ENCODE data around the gene CEACAM3.

Gene CEACAM3

DNA sequence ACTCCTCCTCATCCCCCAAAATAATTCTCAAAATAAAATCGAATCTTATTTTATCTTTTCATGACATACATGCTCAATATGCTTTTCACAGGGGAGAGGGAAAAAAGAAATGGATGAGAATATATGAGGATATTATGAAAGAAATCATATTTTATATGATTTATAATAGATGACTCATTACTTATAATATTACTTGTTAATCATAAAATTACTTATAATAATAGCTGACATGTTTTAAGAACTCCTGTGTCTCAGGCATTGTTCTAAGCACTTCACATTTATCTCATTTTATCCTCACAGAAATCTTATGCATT is 3.0 kb upstream of the CEACAM3 start:
- DNase-seq = no peak

DNA sequence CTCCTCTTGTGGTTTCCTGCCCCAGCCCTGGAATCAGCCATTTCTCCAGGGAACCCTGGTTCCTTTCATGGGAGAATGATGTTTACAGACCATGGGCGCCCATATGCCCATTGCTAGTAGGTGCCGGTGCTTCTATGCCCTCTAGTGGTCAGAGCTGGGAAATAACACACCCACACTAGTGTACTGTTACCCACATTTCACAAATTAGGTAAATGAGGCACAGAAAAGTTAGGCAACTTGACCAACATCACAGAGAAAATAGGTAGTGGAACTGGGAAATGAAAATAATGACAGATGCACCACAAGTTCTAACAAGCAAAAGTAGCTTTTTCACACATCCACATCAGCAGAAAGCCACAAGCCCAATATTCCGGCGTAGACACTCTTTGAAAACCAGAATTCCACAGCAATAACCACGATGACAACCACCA is 1.3 kb upstream of the CEACAM3 start:
- DNase-seq = peak; percentile 51

DNA sequence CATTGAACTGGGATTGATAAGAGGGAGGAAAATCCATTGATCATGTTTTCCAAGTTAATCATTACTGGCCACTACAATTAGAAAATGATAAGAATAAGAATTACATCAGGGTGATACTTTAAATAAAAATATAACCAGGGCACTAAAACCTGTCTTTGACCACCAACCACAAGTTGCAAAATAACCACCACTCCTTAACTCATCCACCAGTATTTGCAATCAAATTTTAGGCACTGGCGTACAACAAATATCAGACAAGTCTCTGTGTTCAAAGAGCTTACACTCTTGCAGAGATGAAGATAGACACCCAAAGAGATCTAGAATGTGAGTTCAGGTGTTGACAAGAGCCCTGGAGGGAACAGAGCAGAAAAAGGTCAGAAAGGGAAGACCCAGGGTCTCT is 514 bp downstream of the CEACAM3 start:
- no peak for DNase-seq

DNA sequence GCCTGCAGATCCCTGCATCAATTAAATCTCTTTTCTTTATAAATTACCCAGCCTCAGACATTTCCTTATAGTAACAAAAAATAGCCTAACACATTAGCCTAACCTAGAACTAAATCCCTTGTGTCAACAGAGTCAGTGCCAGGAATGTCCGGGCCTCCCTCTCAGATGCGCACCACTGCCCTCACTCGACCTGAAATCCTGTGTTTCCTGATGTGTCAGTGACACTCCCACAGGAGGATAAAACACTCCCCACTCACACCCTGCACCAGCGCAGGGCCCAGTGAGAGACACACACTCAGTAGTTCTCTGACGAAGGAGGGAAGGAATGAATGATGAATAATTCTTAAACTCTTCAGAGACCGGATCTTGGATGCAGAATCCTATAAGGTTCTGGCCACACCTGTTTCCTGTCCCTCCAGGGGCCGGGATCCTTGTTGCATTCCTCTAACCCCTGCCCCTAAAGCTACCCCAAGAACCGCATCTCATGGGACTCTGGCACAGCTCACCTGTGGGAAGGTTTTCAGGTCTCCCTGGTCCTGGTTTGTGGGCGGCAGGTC is 3.1 kb downstream of the CEACAM3 start:
- peak; percentile 57 for DNase-seq

- no peak for DNase-seq
These were observed 4.6 kb downstream of the CEACAM3 start for GRCh38 chr19:41801031-41801430.

GRCh38 chr19:41801792-41802211 is 5.4 kb downstream of the CEACAM3 start:
- DNase-seq = no peak

- no peak for DNase-seq
These were observed 6.4 kb downstream of the CEACAM3 start for GRCh38 chr19:41802770-41803169.

GRCh38 chr19:41804336-41804735 is 7.9 kb downstream of the CEACAM3 start:
- DNase-seq = no peak

- no peak for DNase-seq
These were observed 10.8 kb downstream of the CEACAM3 start for GRCh38 chr19:41807176-41807575.

DNA sequence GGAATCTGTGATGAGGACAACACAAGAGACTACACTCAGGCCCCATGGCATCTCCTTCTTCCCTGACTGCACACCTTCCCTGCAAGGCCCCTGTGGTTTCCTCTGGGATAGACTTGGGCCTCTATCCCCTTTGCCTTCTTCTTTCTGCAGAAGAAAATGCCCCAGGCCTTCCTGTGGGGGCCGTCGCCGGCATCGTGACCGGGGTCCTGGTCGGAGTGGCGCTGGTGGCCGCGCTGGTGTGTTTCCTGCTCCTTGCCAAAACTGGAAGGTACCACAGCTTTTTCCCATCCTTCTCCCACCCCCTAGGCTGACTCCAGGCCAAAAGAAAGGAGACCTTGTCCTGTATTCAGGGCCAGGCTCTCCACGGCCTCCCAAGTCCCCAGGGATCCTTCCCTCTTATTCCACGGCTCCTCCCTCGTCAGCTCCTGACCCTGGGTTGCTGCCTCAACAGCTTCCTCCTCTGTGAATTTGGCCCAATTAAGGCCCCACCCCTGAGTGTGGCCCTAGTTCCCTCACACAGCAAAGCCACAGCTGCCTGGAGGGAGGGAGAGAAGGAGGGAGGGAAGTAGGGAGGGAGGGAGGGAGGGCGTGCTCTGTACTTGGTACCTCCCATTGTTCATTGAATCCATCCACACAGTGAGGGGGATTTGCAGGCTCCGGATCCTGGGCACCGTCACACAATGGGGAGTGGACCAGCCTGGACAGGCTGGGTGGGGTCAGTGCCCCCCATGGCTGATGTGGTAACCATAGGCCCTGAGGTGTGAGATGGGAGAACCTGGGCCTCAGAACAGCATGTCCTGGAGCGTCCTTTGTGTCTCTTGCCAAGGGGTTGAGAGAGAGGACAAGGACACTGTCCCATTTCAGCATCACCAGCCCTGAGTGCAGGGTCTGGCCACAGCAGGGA is 12.5 kb downstream of the CEACAM3 start:
- peak; percentile 63 for DNase-seq

DNA sequence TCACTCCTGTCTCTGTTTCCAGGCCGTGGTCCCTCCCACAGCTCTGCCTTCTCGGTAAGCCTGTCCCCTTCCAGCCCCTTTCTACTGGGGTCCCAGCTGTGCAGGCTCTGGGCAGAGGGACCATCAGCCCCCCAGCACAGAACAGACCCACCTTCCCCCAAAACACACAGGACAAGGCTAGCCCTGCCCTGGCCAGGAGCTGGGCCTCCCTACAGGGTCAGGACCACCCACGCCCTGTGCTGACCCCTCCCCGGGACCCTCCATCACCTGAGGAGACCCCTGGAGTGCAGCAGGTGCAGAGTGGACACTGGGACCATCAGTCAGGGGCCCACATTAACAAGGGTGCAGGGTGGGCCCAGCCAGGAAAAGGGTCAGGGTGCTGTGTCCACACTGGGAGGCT is 13.9 kb downstream of the CEACAM3 start:
- DNase-seq = no peak

DNA sequence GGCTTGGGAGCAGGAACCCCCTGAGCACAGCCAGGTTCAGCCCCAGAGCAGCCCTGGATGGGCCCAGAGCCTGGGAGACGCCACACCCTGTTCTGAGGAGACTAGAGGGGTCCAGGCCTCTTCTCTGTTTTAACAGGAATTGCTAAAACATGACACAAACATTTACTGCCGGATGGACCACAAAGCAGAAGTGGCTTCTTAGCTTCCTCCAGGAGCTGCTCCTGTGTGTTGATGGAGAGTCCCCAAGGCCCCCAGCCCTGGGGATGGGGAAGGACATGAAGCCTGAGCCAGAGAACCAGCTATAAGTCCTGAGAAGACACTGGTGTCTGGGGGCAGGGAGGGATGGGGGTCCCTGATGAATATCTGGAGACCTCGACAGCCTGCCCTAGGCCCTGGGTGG is 14.6 kb downstream of the CEACAM3 start:
- no peak for DNase-seq

DNA sequence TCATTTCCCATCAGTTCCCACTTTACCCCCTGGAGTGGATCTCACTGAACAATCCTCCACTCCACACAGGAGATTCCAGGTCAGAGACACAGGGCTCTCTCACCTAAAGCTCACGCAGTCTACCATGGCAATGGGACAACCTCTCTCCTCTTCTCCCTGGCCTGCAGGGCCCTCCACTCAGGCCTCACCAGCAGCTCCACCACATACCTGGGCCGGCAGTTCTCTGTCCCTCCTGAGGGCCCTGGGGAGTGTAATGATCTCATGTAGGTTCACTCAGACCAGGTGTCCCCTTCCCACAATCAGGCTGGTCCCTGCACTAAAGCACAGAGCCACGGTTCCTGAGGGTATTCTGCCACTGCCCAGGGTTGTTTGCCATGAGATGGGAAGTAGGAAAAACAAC is 15.6 kb downstream of the CEACAM3 start:
- DNase-seq = no peak

DNA sequence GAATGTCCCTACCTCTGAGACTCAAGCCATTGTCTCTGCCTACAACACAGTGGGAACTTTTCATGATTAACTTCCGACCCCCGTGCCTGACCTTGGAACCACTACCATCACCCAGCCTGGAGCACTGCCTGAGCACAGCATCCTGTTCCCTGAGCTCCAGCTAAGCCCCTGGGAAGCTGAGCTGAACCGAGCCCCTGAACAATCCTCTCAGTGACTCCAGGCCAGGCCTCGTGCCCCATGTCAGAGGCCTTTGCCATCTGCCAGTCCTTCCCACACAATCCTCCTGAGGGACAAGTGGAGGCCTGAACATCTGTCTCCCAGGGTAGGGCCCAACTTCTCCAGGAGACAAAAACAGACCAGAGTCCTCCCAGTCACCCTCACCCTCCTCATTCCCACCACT is 17.5 kb downstream of the CEACAM3 start:
- DNase-seq = no peak

DNA sequence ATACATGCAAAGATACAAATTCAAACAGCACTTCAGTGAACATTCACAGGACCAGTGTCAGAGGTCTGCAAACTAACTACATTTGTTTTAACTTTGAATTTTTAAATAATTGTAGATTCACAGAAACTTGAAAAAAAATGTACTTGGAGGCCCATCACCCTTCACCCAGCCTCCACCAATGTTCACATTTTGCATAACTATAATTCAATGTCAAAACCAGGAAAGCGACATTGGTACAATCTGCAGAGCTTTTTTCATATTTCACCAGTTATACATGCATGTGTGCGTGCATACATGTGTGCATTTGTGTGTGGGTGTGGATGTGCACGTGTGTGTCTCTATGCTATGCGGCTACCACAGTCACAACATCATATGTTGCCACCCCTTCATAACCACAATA is 18.9 kb downstream of the CEACAM3 start:
- DNase-seq = no peak

DNA sequence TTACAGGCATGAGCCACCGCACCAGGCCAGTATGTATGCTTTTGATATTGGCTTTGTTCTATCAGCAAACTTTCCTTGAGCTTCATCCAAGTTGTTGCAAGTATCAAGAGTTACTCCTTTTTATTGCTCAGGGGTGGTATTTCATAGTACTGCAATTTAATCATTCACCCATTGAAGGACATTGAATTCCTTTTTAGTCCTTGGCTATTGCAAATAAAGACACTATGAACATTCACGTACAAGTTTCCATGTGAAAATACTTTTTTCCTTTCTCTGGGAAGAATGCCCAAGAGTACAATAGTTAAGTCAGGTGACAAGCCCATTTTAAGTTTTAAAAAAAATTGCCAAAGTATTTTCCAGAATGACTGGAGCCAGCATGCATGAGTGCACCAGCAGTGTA is 20.4 kb downstream of the CEACAM3 start:
- DNase-seq = no peak

- DNase-seq = peak; percentile 76
These were observed 24.8 kb downstream of the CEACAM3 start for GRCh38 chr19:41821003-41821735.

GRCh38 chr19:41837981-41838708 is 41.8 kb downstream of the CEACAM3 start:
- DNase-seq = no peak

GRCh38 chr19:41839211-41839610 is 42.8 kb downstream of the CEACAM3 start:
- no peak for DNase-seq

- no peak for DNase-seq
These were observed 47.0 kb downstream of the CEACAM3 start for GRCh38 chr19:41843371-41843770.

- no peak for DNase-seq
These were observed 48.2 kb downstream of the CEACAM3 start, which contains the start of gene LYPD4 for GRCh38 chr19:41844601-41845000. LYPD4 (minus strand) TSS chr19:41844683; CDS start chr19:41839285, 5,398 bp downstream.

DNA sequence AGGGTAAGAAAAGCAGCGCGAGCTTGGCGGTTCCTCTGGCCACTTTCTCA is 48.4 kb downstream of the CEACAM3 start, which contains the start of gene DMRTC2:
TSS of gene DMRTC2 (plus strand) at position 42 of the 50 bp plus-strand sequence. CDS start 2,387 bp downstream, outside the sequence.
- no peak for DNase-seq

DNA sequence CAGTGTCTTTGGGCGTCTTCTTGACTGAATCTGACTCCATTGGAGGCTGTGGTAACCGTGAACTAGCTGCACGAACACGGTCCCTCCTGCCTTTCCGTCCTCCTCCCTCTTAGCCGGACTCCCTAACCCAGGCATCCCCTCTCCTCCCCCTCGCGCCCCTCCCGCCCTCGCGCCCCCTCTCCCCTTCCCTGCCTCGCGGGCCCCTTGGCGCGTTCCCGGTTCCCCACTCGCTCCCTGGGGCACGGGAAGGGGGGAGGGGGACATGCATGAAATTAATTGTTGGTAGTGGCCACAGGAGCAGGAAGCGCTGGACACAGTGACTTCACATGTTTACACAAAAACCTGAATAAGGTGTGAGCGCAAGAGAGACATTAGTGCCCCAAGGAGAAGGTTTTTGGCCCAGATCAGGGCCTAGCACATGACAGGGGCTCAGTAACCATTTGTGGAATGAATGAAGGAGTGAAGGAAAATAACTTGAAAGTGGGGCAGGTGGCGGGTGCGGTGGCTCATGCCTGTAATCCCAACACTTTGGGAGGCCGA is 48.7 kb downstream of the CEACAM3 start:
- no peak for DNase-seq

All from DMS153 (cell line).